ENCODE results near the gene NPL.

Gene NPL

GRCh38 chr1:182875889-182876288 is 86.3 kb downstream of the NPL start:
- no peak for DNase-seq

DNA sequence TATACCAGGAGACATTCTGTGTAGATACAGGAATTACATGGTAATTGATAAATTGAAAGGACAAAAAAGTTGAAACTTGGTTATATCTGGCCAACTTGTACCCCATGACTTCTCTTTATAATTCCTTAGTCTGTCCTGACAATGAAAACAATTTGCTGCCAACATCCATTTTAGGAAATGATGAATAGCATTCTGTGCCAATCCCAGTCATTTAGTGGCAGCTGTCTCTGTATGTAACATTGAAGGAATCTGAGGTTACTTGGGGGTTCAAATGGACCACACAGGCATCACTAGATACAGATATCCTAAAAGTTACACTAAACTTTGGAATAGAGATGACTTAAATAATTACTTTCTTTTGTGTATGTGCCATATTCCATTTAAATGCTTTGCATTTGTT is 87.8 kb downstream of the NPL start:
- DNase-seq, result no peak

DNA sequence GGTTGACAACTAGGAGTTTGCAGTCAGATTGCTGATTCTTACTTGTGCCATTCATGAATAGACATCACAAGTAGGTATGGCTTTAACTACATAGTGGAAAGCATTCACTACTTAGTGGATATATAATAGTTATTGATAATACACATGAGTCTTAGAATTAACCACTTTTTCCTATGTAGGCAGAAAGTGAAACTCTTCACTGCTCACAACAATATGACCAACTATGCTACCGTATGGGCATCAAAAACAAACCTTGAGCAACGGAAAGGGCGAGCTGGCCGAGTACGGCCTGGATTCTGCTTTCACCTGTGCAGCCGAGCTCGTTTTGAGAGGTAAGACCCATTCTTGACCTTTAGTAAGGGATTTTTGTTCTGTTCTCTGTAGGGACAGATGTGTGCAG is 88.3 kb downstream of the NPL start:
- no peak for DNase-seq

Measured in KG1 (cell line).